Measurements from ENCODE around the gene KRTAP5-2. TPM values are rescaled to one million over a fixed set of nuclear protein-coding genes. Genes with fewer than 3 reads are reported as not detected.

The KRTAP5-2 gene
- not detected for total RNA-seq

GRCh38 chr11:1597994-1598380 is at the start of gene KRTAP5-2:
Gene KRTAP5-2, minus strand, starts transcription at chr11:1598294. Its CDS starts 44 bp downstream, at chr11:1598250.

GRCh38 chr11:1629326-1630185 is 31.5 kb upstream of the KRTAP5-2 start, which contains the start of gene KRTAP5-5:
Gene KRTAP5-5, plus strand, starts transcription at chr11:1629775. Its CDS starts 66 bp downstream, at chr11:1629841.

GRCh38 chr11:1622086-1622485 is 24.0 kb upstream of the KRTAP5-2 start, which contains the start of gene KRTAP5-4:
Gene KRTAP5-4, minus strand, starts transcription at chr11:1622138. Its CDS starts 45 bp downstream, at chr11:1622093.

GRCh38 chr11:1608363-1608762 is 10.3 kb upstream of the KRTAP5-2 start, which contains the start of gene KRTAP5-3:
Gene KRTAP5-3, minus strand, starts transcription at chr11:1608463. Its CDS starts 78 bp downstream, at chr11:1608385.

GRCh38 chr11:1584661-1585370 is 13.3 kb downstream of the KRTAP5-2 start, which contains the start of gene KRTAP5-1:
Gene KRTAP5-1, minus strand, starts transcription at chr11:1585283. Its CDS starts 34 bp downstream, at chr11:1585249.

GRCh38 chr11:1572197-1573076 is 25.7 kb downstream of the KRTAP5-2 start, which contains the start of gene DUSP8:
Gene DUSP8, minus strand, starts transcription at chr11:1572271. Its CDS starts 6,445 bp downstream, at chr11:1565826.

Other genes with a start within 250 kb of the KRTAP5-2 start
- gene BRSK2, start 208.4 kb downstream of the KRTAP5-2 start, total RNA-seq: under 1 TPM; 0.69 to 1.00 TPM
- gene MOB2, start 111.5 kb downstream of the KRTAP5-2 start, total RNA-seq: 10 to 100 TPM; 22.3 to 25.1 TPM
- 1 to 10 TPM in 1 of 2 donors, under 1 TPM in 1; 0.67 to 2.8 TPM for gene DUSP8, start 26.0 kb downstream of the KRTAP5-2 start, total RNA-seq
- gene KRTAP5-1, start 13.0 kb downstream of the KRTAP5-2 start, total RNA-seq: not detected
- gene KRTAP5-3, start 10.2 kb upstream of the KRTAP5-2 start, total RNA-seq: not detected
- not detected for gene KRTAP5-4, start 23.8 kb upstream of the KRTAP5-2 start, total RNA-seq
- not detected for gene KRTAP5-5, start 31.5 kb upstream of the KRTAP5-2 start, total RNA-seq
- not detected for gene KRTAP5-6, start 98.9 kb upstream of the KRTAP5-2 start, total RNA-seq
- under 1 TPM; 0.33 to 0.69 TPM for gene IFITM10, start 152.3 kb upstream of the KRTAP5-2 start, total RNA-seq
- gene CTSD, start 165.6 kb upstream of the KRTAP5-2 start, total RNA-seq: 100 to 1,000 TPM; 285 to 356 TPM
- gene SYT8, start 236.7 kb upstream of the KRTAP5-2 start, total RNA-seq: under 1 TPM in 1 of 2 donors, not detected in 1; under 0.01 TPM
- not detected for gene TNNI2, start 240.7 kb upstream of the KRTAP5-2 start, total RNA-seq

Data from melanocyte of skin (primary cell).